Measurements from ENCODE around the gene AK2. TPM values are rescaled to one million over a fixed set of nuclear protein-coding genes. Genes with fewer than 3 reads are reported as not detected.
"Not testable (repeated sequence)": the region's sequence is repeated elsewhere in the genome, so short reads cannot be mapped to it uniquely, and the experiment has no call there.

The AK2 gene
- total RNA-seq, 1 donor from 2014 or later = 99.8 TPM

GRCh38 chr1:33030575-33030974 lies 6.1 kb downstream of the AK2 start:
- DNase-seq (ENCODE audit: low spot score) = no peak
- intact Hi-C loops (cut with DNase I) = no loop called here

- no peak for DNase-seq (ENCODE audit: low spot score)
- intact Hi-C loops (cut with DNase I) = no loop called here
These were observed 6.8 kb downstream of the AK2 start for GRCh38 chr1:33029921-33030320.

- intact Hi-C loops (cut with DNase I) = no loop called here
These were observed 7.5 kb downstream of the AK2 start for GRCh38 chr1:33029209-33029608.

GRCh38 chr1:33025761-33026160 lies 10.9 kb downstream of the AK2 start:
- DNase-seq (ENCODE audit: low spot score) = no peak
- intact Hi-C loops (cut with DNase I) = no loop called here

More at GRCh38 chr1:33029209-33029608, 7.5 kb downstream of the AK2 start:
- DNase-seq (ENCODE audit: low spot score) = no peak

GRCh38 chr1:33025180-33025569 lies 11.5 kb downstream of the AK2 start:
- intact Hi-C loops (cut with DNase I) = no loop called here

GRCh38 chr1:33024430-33025179 lies 12.1 kb downstream of the AK2 start:
- intact Hi-C loops (cut with DNase I); DNase-seq (ENCODE audit: low spot score): not testable (repeated sequence)

More at GRCh38 chr1:33025180-33025569, 11.5 kb downstream of the AK2 start:
- DNase-seq (ENCODE audit: low spot score) = no peak

- intact Hi-C loops (cut with DNase I) = no loop called here
- DNase-seq (ENCODE audit: low spot score) = no peak
These were observed 14.0 kb downstream of the AK2 start for GRCh38 chr1:33022650-33023200.

GRCh38 chr1:33021567-33022431 lies 14.9 kb downstream of the AK2 start:
- DNase-seq (ENCODE audit: low spot score) = no peak
- intact Hi-C loops (cut with DNase I) = no loop called here

- no peak for DNase-seq (ENCODE audit: low spot score)
- intact Hi-C loops (cut with DNase I) = no loop called here
These were observed 18.6 kb downstream of the AK2 start for GRCh38 chr1:33018112-33018511.

- DNase-seq (ENCODE audit: low spot score) = no peak
- intact Hi-C loops (cut with DNase I) = no loop called here
These were observed 19.5 kb downstream of the AK2 start for GRCh38 chr1:33017175-33017574.

- intact Hi-C loops (cut with DNase I) = no loop called here
- DNase-seq (ENCODE audit: low spot score) = no peak
These were observed 21.5 kb downstream of the AK2 start for GRCh38 chr1:33015216-33015615.

- no peak for DNase-seq (ENCODE audit: low spot score)
- intact Hi-C loops (cut with DNase I) = loop anchor here (5.0 kb wide), 1 partner anchor 33 kb away; no protein-coding TSS in a partner anchor
These were observed 22.1 kb downstream of the AK2 start for GRCh38 chr1:33014464-33015163.

- DNase-seq (ENCODE audit: low spot score) = no peak
- intact Hi-C loops (cut with DNase I) = loop anchor here (5.0 kb wide), 1 partner anchor 34 kb away; no protein-coding TSS in a partner anchor
These were observed 22.9 kb downstream of the AK2 start for GRCh38 chr1:33013791-33014190.

- no peak for DNase-seq (ENCODE audit: low spot score)
- intact Hi-C loops (cut with DNase I) = loop anchor here (5.0 kb wide), 1 partner anchor 35 kb away; no protein-coding TSS in a partner anchor
These were observed 24.5 kb downstream of the AK2 start for GRCh38 chr1:33012165-33012564.

- intact Hi-C loops (cut with DNase I) = loop anchor here (5.0 kb wide), 1 partner anchor 36 kb away; no protein-coding TSS in a partner anchor
These were observed 25.6 kb downstream of the AK2 start for GRCh38 chr1:33010932-33011731.

GRCh38 chr1:33009561-33009960 lies 27.1 kb downstream of the AK2 start:
- DNase-seq (ENCODE audit: low spot score) = no peak
- intact Hi-C loops (cut with DNase I) = loop anchor here (5.0 kb wide), 1 partner anchor 72 kb away; no protein-coding TSS in a partner anchor

More at GRCh38 chr1:33010932-33011731, 25.6 kb downstream of the AK2 start:
- peak; percentile 88 for DNase-seq (ENCODE audit: low spot score)

- intact Hi-C loops (cut with DNase I) = loop anchor here (5.0 kb wide), 1 partner anchor 71 kb away; no protein-coding TSS in a partner anchor
- no peak for DNase-seq (ENCODE audit: low spot score)
These were observed 28.4 kb downstream of the AK2 start for GRCh38 chr1:33008051-33008914.
